GM19467 (cell line): ENCODE results near the gene NAPSA.
"Not testable (repeated sequence)": the region's sequence is repeated elsewhere in the genome, so short reads cannot be mapped to it uniquely, and the experiment has no call there.

Source experiments
- ATAC-seq: cut with Tn5 transposase; IDR thresholded peaks from one replicate; pipeline ENCODE4 v1.9.1; 2021; ENCODE audit warnings: mild to moderate bottlenecking, moderate library complexity; ENCODE audit not compliant: unreplicated experiment

The NAPSA gene

GRCh38 chr19:50361290-50362029 is 4.0 kb downstream of the NAPSA start:
- ATAC-seq: no peak

GRCh38 chr19:50359328-50359818 is 6.1 kb downstream of the NAPSA start:
- no peak for ATAC-seq

- no peak for ATAC-seq
Measured at GRCh38 chr19:50358483-50359327, 6.7 kb downstream of the NAPSA start.

GRCh38 chr19:50357178-50358100 is 8.0 kb downstream of the NAPSA start:
- ATAC-seq: no peak

- no peak for ATAC-seq
Measured at GRCh38 chr19:50356691-50357177, 8.7 kb downstream of the NAPSA start.

- ATAC-seq: not testable (repeated sequence)
Measured at GRCh38 chr19:50353487-50353880, 12.0 kb downstream of the NAPSA start.

GRCh38 chr19:50352242-50352641 is 13.2 kb downstream of the NAPSA start:
- ATAC-seq: no peak

- no peak for ATAC-seq
Measured at GRCh38 chr19:50349277-50350057, 16.0 kb downstream of the NAPSA start.

GRCh38 chr19:50347089-50347581 is 18.3 kb downstream of the NAPSA start:
- ATAC-seq: peak; percentile 52

- ATAC-seq: peak; percentile 45
Measured at GRCh38 chr19:50344661-50345318, 20.6 kb downstream of the NAPSA start.

GRCh38 chr19:50341091-50341564 is 24.3 kb downstream of the NAPSA start:
- ATAC-seq: no peak

GRCh38 chr19:50340331-50340730 is 25.1 kb downstream of the NAPSA start:
- no peak for ATAC-seq

GRCh38 chr19:50337031-50337430 is 28.4 kb downstream of the NAPSA start:
- not testable (repeated sequence) for ATAC-seq

- ATAC-seq: no peak
Measured at GRCh38 chr19:50334741-50335421, 30.6 kb downstream of the NAPSA start.

GRCh38 chr19:50333737-50334617 is 31.5 kb downstream of the NAPSA start:
- peak; percentile 20 for ATAC-seq

- ATAC-seq: peak; percentile 39
Measured at GRCh38 chr19:50333235-50333736, 32.2 kb downstream of the NAPSA start.
